ENCODE results near the gene ICAM2. TPM values are rescaled to one million over a fixed set of nuclear protein-coding genes. Genes with fewer than 3 reads are reported as not detected.

The ICAM2 gene
- total RNA-seq, 1 donor: 6.5 TPM

DNA sequence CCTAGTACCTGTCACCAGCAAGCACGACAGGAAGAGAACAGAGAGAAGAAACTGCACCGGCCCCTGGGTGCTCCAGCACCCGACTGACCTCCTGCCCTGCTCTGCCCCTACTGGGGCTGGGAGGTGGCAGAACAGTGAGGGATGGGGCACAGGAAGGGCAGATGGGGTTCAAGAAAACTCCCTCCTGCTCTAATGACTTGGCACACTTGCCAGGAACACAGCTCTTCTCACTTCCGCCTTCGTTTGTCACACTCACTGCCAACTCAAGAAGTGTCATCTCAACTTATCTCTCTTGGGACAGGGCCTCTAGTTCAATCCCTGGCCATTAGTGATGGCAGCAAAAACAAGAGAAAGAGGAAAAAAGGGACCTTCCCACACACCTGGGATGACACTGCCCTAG is 42.7 kb upstream of the ICAM2 start:
- no peaks in the 10 kb centered on the region for H3K27me3 ChIP-seq (ENCODE audit: insufficient read depth, low read length)
- peak; percentile 29 for DNase-seq (ENCODE audit: insufficient read length, low spot score, missing footprints)
- H3K27ac ChIP-seq (ENCODE audit: low read depth, low read length): no peak overlapping the region
- no peak overlapping the region for H3K4me2 ChIP-seq (ENCODE audit: insufficient read depth, low read length)
- H3K4me1 ChIP-seq (ENCODE audit: insufficient read depth, low read length): no peaks in the 10 kb centered on the region
- no peak overlapping the region for H2AFZ ChIP-seq (ENCODE audit: low read length)
- H3K36me3 ChIP-seq (ENCODE audit: insufficient read depth, low read length): peaks cover 33% of the 10 kb centered on the region
- no peaks in the 10 kb centered on the region for H4K20me1 ChIP-seq (ENCODE audit: insufficient read depth, low read length)
- H3K9me3 ChIP-seq (ENCODE audit: low read depth, low read length): no peaks in the 10 kb centered on the region
- no peaks in the 10 kb centered on the region for H3K79me2 ChIP-seq (ENCODE audit: insufficient read depth, low read length)
- TF ChIP-seq, protein P1, sequence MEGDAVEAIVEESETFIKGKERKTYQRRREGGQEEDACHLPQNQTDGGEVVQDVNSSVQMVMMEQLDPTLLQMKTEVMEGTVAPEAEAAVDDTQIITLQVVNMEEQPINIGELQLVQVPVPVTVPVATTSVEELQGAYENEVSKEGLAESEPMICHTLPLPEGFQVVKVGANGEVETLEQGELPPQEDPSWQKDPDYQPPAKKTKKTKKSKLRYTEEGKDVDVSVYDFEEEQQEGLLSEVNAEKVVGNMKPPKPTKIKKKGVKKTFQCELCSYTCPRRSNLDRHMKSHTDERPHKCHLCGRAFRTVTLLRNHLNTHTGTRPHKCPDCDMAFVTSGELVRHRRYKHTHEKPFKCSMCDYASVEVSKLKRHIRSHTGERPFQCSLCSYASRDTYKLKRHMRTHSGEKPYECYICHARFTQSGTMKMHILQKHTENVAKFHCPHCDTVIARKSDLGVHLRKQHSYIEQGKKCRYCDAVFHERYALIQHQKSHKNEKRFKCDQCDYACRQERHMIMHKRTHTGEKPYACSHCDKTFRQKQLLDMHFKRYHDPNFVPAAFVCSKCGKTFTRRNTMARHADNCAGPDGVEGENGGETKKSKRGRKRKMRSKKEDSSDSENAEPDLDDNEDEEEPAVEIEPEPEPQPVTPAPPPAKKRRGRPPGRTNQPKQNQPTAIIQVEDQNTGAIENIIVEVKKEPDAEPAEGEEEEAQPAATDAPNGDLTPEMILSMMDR (IDR thresholded peaks at IDR 0.05; ENCODE audit: extremely low read depth, low read depth, low read length): no peak
- H3K4me3 ChIP-seq (ENCODE audit: insufficient read depth, low read length): no peak overlapping the region

DNA sequence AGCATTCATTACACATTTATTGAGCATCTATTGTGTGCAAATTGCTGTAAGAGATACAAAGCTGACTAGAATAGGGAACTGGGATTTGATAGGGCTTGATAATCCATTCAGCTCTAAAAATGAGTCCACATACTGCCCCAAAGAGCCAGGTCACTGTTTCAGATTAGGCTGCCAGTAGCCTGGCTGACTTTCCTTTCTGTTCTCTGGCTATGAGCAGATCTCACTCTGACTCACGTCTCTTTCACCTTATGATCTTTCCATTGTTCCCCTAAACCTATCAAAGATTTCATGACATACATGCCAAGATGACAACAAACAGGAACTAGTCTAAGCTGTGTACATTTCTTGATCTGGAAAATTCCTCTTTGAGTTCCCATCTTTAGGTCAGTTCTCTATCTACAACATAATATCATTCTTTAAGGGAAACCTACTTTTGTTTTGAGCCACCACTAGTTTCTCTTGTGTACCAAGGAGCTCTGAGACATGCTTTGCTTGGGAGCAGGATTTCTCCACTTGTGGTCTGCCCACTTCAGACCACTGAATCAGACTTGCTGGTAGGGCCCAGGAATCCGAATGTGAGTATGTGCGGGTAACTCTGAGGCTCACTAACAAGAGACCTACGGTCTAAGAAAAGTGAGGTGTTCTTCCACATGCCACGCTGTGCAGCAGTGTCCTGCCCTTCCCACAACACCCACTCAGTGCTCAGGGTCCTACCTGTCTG is 40.9 kb upstream of the ICAM2 start:
- no peaks in the 10 kb centered on the region for H3K4me1 ChIP-seq (ENCODE audit: insufficient read depth, low read length)
- peak; percentile 66 for DNase-seq (ENCODE audit: insufficient read length, low spot score, missing footprints)
- TF ChIP-seq, protein P1 (IDR thresholded peaks at IDR 0.05; ENCODE audit: extremely low read depth, low read depth, low read length): no peak
- H3K9me3 ChIP-seq (ENCODE audit: low read depth, low read length): no peaks in the 10 kb centered on the region
- H3K79me2 ChIP-seq (ENCODE audit: insufficient read depth, low read length): no peaks in the 10 kb centered on the region
- H3K4me2 ChIP-seq (ENCODE audit: insufficient read depth, low read length): no peak overlapping the region
- no peaks in the 10 kb centered on the region for H4K20me1 ChIP-seq (ENCODE audit: insufficient read depth, low read length)
- no peak overlapping the region for H3K27ac ChIP-seq (ENCODE audit: low read depth, low read length)
- H3K36me3 ChIP-seq (ENCODE audit: insufficient read depth, low read length): peaks cover 41% of the 10 kb centered on the region
- H2AFZ ChIP-seq (ENCODE audit: low read length): no peak overlapping the region
- H3K27me3 ChIP-seq (ENCODE audit: insufficient read depth, low read length): no peaks in the 10 kb centered on the region
- no peak overlapping the region for H3K4me3 ChIP-seq (ENCODE audit: insufficient read depth, low read length)

DNA sequence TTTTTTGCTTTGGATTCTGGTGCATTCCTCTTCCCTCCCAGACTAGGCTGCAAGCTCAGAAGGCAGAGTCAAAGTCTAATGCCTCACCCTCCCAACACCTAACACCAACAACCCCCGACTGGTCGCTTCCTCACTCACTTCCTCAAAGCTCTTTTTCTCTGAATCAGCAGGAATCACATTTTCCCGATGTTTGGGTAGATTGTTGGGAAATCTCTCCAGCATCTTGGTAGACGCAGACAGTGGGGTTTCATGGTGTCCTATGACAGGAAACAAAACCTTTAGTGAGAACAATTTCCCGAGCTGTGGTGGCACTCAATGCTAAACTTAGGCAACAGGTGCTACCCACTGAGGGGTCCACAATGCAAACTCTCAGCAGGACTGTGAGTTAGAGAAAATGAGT is 39.9 kb upstream of the ICAM2 start:
- Histone ChIP-seq H3K4me3 (ENCODE audit: insufficient read depth, low read length) (no peak overlapping the region), H3K27ac (ENCODE audit: low read depth, low read length) (no peak overlapping the region), H2AFZ (ENCODE audit: low read length) (no peak overlapping the region), H3K27me3 (ENCODE audit: insufficient read depth, low read length) (no peaks in the 10 kb centered on the region), H3K79me2 (ENCODE audit: insufficient read depth, low read length) (no peaks in the 10 kb centered on the region), H3K36me3 (ENCODE audit: insufficient read depth, low read length) (peaks cover 46% of the 10 kb centered on the region), H4K20me1 (ENCODE audit: insufficient read depth, low read length) (no peaks in the 10 kb centered on the region), H3K4me1 (ENCODE audit: insufficient read depth, low read length) (no peaks in the 10 kb centered on the region), H3K4me2 (ENCODE audit: insufficient read depth, low read length) (no peak overlapping the region), H3K9me3 (ENCODE audit: low read depth, low read length) (no peaks in the 10 kb centered on the region)
- DNase-seq (ENCODE audit: insufficient read length, low spot score, missing footprints): peak; percentile 81
- TF ChIP-seq, protein P1 (IDR thresholded peaks at IDR 0.05; ENCODE audit: extremely low read depth, low read depth, low read length): no peak

DNA sequence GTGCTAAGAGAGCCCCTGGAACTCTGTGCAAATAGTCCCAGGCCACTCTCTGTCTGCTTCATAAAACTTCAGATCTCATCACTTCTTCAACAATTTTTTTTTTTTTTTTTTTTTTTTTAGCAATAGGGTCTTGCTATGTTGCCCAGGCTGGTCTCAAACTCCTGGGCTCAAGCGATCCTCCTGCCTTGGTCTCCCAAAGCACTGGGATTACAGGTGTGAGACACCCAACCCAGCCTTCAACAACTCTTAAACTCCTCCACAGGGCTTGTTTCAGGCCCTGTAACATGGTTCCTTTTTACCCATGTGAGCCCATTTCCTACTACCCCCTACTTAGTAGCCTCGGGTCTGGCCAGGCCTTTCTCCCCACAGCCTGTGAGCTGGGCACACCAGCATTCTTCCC is 39.3 kb upstream of the ICAM2 start:
- H3K27me3 ChIP-seq (ENCODE audit: insufficient read depth, low read length): no peaks in the 10 kb centered on the region
- no peak overlapping the region for H3K4me3 ChIP-seq (ENCODE audit: insufficient read depth, low read length)
- no peaks in the 10 kb centered on the region for H4K20me1 ChIP-seq (ENCODE audit: insufficient read depth, low read length)
- peaks cover 46% of the 10 kb centered on the region for H3K36me3 ChIP-seq (ENCODE audit: insufficient read depth, low read length)
- no peak overlapping the region for H2AFZ ChIP-seq (ENCODE audit: low read length)
- no peaks in the 10 kb centered on the region for H3K9me3 ChIP-seq (ENCODE audit: low read depth, low read length)
- H3K4me2 ChIP-seq (ENCODE audit: insufficient read depth, low read length): no peak overlapping the region
- DNase-seq (ENCODE audit: insufficient read length, low spot score, missing footprints): peak; percentile 27
- TF ChIP-seq, protein P1 (IDR thresholded peaks at IDR 0.05; ENCODE audit: extremely low read depth, low read depth, low read length): no peak
- no peak overlapping the region for H3K27ac ChIP-seq (ENCODE audit: low read depth, low read length)
- no peaks in the 10 kb centered on the region for H3K79me2 ChIP-seq (ENCODE audit: insufficient read depth, low read length)
- H3K4me1 ChIP-seq (ENCODE audit: insufficient read depth, low read length): no peaks in the 10 kb centered on the region

Data from osteoblast (primary cell).